OCI-LY7 (cell line): ENCODE results near the gene DOCK3. TPM values are rescaled to one million over a fixed set of nuclear protein-coding genes. Genes with fewer than 3 reads are reported as not detected.

ENCODE experiments used
- BruUV-seq: library from RNA; stranded (reverse); fragments of 400-500 nt; replicated peaks from 2 replicates; lab custom pipeline; 2021; lab: Mats Ljungman, UMichigan
- CTCF ChIA-PET: fragments of 300-600 bp; sonication (Branson Sonifier 250); formaldehyde crosslinking; loops from one replicate; lab custom pipeline; 2022; ENCODE audit warnings: antibody characterized with exemption; ENCODE audit not compliant: unreplicated experiment; lab: Charles Lee
- POLR2A ChIA-PET: fragments of 300-600 bp; sonication (Branson Sonifier 250); formaldehyde crosslinking; loops from one replicate; lab custom pipeline; 2022; ENCODE audit warnings: antibody characterized with exemption; lab: Charles Lee
- DNase-seq: peaks from one replicate; pipeline ENCODE4 v3.0.0-alpha.2; 2015; ENCODE audit warnings: low spot score
- H2AFZ ChIP-seq: fragments of 200-600 bp; sonication (generic), shearing (Covaris generic); 2 replicates; pipeline ENCODE4 v1.6.1; 2014; ENCODE audit warnings: mild to moderate bottlenecking, antibody characterized with exemption, low read length, moderate library complexity
- H3K27ac ChIP-seq: fragments of 200-600 bp; sonication (generic); 2 replicates; pipeline ENCODE4 v1.5.1; 2014; ENCODE audit warnings: mixed run types, low read depth, mild to moderate bottlenecking, moderate library complexity, low read length, inconsistent platforms; ENCODE audit not compliant: poor library complexity, severe bottlenecking
- H3K36me3 ChIP-seq: fragments of 200-600 bp; sonication (generic); 2 replicates; pipeline ENCODE4 v1.6.1; 2014; ENCODE audit warnings: mild to moderate bottlenecking, antibody characterized with exemption, low read length, moderate library complexity, mixed read lengths; ENCODE audit not compliant: insufficient read depth
- H3K4me1 ChIP-seq: fragments of 200-600 bp; sonication (generic); 2 replicates; pipeline ENCODE4 v1.5.1; 2014; ENCODE audit warnings: mild to moderate bottlenecking, low read length; ENCODE audit not compliant: insufficient read depth, poor library complexity, severe bottlenecking
- H3K4me2 ChIP-seq: fragments of 200-600 bp; sonication (generic); 2 replicates; pipeline ENCODE4 v1.6.1; 2014; ENCODE audit warnings: mild to moderate bottlenecking, low read length
- H3K4me3 ChIP-seq: fragments of 200-600 bp; sonication (generic); 2 replicates; pipeline ENCODE4 v1.5.1; 2014; ENCODE audit warnings: mild to moderate bottlenecking, low read depth, low read length; ENCODE audit not compliant: poor library complexity, severe bottlenecking
- H3K79me2 ChIP-seq: fragments of 200-600 bp; sonication (generic); 2 replicates; pipeline ENCODE4 v1.6.1; 2016; ENCODE audit warnings: low read depth, mild to moderate bottlenecking, low read length, moderate library complexity, mixed read lengths; ENCODE audit not compliant: insufficient read depth
- H3K9me2 ChIP-seq: fragments of 200-600 bp; sonication (generic); 2 replicates; pipeline ENCODE4 v1.6.1; 2016; ENCODE audit warnings: mild to moderate bottlenecking, low read length, mixed read lengths; ENCODE audit not compliant: insufficient read depth
- H3K9me3 ChIP-seq: fragments of 200-600 bp; sonication (generic); 2 replicates; pipeline ENCODE4 v1.6.1; 2014; ENCODE audit warnings: mild to moderate bottlenecking, mixed run types, low read length, mixed read lengths
- H4K20me1 ChIP-seq: fragments of 200-600 bp; sonication (generic); 2 replicates; pipeline ENCODE4 v1.6.1; 2014; ENCODE audit warnings: mild to moderate bottlenecking, antibody characterized with exemption, low read length, moderate library complexity, mixed read lengths; ENCODE audit not compliant: insufficient read depth
- EZH2phosphoT487 ChIP-seq: fragments of 200-600 bp; sonication (generic); IDR thresholded peaks from 2 replicates; pipeline ENCODE4 v1.6.1; 2018; ENCODE audit warnings: low read depth, borderline replicate concordance, mild to moderate bottlenecking, mixed run types, antibody characterized with exemption, low read length, moderate library complexity, mixed read lengths
- intact Hi-C: fragments of 100-400 bp; cut with micrococcal nuclease; formaldehyde crosslinking; loops from one replicate; pipeline ENCODE4 v1.10.0; 2022; ENCODE audit not compliant: unreplicated experiment
- total RNA-seq, 2 experiments: library from RNA; depleted of rRNA in 1 of 2; stranded (reverse); fragments of >200 nt in 1 of 2; shearing (Covaris generic) in 1 of 2; gene quantifications; 2 replicates each; pipeline ENCODE4 v1.2.3, GENCODE V29; 2014 to 2022
- TF ChIP-seq, protein P1 (sequence below): fragments of 200-600 bp; sonication (generic); conservative IDR thresholded peaks from 2 replicates; pipeline ENCODE4 v1.5.1; 2014; ENCODE audit warnings: mild to moderate bottlenecking, antibody characterized with exemption, low read length, moderate library complexity, mixed read lengths

DOCK3 gene
- total RNA-seq, 2 experiments from 2014 or later = not detected

DNA sequence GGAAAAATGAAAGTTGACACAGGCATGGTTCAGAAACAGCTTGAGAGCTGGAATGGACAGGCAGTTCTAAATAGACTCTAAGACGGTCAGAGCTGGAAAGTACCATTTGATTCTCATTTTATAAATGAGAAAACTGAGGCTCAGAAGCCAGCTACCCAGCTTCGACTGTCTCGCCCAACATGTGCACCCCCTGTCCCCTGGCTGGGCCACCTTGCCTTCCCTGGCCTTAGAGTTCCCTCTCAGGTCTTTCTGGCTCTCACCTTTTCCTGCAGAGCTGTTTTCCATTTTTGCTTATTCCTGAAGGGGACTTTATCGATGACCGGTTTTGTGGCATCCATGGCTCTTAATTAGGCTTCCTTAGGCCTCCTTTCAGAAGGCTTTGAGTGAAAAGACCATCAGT, 17.3 kb upstream of the DOCK3 start:
- Histone ChIP-seq H4K20me1 (no peaks in the 10 kb centered on the region), H3K79me2 (no peaks in the 10 kb centered on the region), H3K36me3 (no peaks in the 10 kb centered on the region), H3K27ac (no peak overlapping the region), H3K4me3 (no peak overlapping the region), H2AFZ (no peak overlapping the region), H3K4me1 (no peaks in the 10 kb centered on the region), H3K4me2 (no peak overlapping the region), H3K9me2 (no peaks in the 10 kb centered on the region), H3K9me3 (no peaks in the 10 kb centered on the region)
- CTCF ChIA-PET = no interaction called here
- BruUV-seq = no TSS peak
- no peak for TF ChIP-seq EZH2phosphoT487
- TF ChIP-seq, protein P1, sequence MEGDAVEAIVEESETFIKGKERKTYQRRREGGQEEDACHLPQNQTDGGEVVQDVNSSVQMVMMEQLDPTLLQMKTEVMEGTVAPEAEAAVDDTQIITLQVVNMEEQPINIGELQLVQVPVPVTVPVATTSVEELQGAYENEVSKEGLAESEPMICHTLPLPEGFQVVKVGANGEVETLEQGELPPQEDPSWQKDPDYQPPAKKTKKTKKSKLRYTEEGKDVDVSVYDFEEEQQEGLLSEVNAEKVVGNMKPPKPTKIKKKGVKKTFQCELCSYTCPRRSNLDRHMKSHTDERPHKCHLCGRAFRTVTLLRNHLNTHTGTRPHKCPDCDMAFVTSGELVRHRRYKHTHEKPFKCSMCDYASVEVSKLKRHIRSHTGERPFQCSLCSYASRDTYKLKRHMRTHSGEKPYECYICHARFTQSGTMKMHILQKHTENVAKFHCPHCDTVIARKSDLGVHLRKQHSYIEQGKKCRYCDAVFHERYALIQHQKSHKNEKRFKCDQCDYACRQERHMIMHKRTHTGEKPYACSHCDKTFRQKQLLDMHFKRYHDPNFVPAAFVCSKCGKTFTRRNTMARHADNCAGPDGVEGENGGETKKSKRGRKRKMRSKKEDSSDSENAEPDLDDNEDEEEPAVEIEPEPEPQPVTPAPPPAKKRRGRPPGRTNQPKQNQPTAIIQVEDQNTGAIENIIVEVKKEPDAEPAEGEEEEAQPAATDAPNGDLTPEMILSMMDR = no peak
- intact Hi-C loops = no loop called here
- DNase-seq = no peak
- POLR2A ChIA-PET = no interaction called here

DNA sequence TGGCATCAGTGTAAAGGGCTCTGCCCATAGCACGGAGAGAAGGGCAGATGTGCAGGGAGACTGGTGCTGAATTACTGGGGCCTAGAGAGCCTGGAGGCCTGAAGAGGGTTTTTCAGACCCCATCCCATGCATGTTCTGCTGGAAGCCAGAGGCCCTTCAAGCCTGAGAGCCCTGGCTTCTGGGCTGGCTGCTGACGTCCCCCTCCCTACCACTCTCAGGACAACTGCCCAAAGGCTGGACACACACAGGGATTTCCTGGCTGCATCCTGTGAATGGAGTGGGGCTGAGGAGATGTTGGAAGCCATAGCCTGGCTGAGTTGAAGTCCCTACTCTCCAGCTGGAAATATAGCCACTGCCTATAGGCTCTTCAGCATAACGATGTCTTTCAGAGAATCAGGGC, 16.9 kb upstream of the DOCK3 start:
- Histone ChIP-seq H3K36me3 (no peaks in the 10 kb centered on the region), H3K9me3 (no peaks in the 10 kb centered on the region), H4K20me1 (no peaks in the 10 kb centered on the region), H3K27ac (no peak overlapping the region), H3K4me1 (no peaks in the 10 kb centered on the region), H2AFZ (no peak overlapping the region), H3K4me2 (no peak overlapping the region), H3K4me3 (no peak overlapping the region), H3K79me2 (no peaks in the 10 kb centered on the region), H3K9me2 (no peaks in the 10 kb centered on the region)
- CTCF ChIA-PET = no interaction called here
- no peak for DNase-seq
- no TSS peak for BruUV-seq
- intact Hi-C loops = no loop called here
- no peak for TF ChIP-seq EZH2phosphoT487
- POLR2A ChIA-PET = no interaction called here

DNA sequence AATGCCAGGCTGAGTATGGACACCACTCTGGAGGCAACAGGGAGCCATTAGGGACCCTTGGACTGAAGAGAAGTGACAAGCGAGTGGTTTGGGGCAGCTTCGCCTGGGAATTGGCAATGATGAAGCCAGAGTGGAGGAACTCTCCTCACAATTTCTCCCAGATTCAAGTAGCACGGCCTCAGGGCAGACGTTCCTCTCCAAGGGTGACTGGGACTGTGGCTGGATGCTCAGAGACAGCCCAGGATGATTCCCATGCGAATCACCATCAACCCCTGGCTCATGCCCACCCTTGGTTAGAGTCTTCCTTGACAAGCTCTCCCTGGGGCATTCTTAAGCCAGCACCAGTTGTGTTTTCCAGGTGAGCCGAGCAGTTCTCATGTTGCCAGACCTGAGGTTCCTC, 16.3 kb upstream of the DOCK3 start:
- POLR2A ChIA-PET = no interaction called here
- no TSS peak for BruUV-seq

More for the DNA sequence above, 16.3 kb upstream of the DOCK3 start:
- no peak for TF ChIP-seq EZH2phosphoT487
- TF ChIP-seq, protein P1 = no peak
- H3K4me1 ChIP-seq = no peaks in the 10 kb centered on the region
- H3K36me3 ChIP-seq = no peaks in the 10 kb centered on the region
- DNase-seq = no peak
- no peak overlapping the region for H3K4me3 ChIP-seq
- H3K27ac ChIP-seq = no peak overlapping the region
- H4K20me1 ChIP-seq = no peaks in the 10 kb centered on the region
- no peaks in the 10 kb centered on the region for H3K9me2 ChIP-seq
- intact Hi-C loops = no loop called here
- H3K9me3 ChIP-seq = no peaks in the 10 kb centered on the region
- CTCF ChIA-PET = no interaction called here
- no peak overlapping the region for H3K4me2 ChIP-seq
- H3K79me2 ChIP-seq = no peaks in the 10 kb centered on the region
- H2AFZ ChIP-seq = no peak overlapping the region
